Right cardiac atrium (tissue), 5 donors: ENCODE results near the gene HSD17B11. TPM values are rescaled to one million over a fixed set of nuclear protein-coding genes. Genes with fewer than 3 reads are reported as not detected.
"Not testable (repeated sequence)": the region's sequence is repeated elsewhere in the genome, so short reads cannot be mapped to it uniquely, and the experiment has no call there.

Source experiments
- ATAC-seq, 2 donors: fragments of 200-7000 bp; cut with Tn5 transposase; one replicate each; pipeline versions ENCODE4 v1.8.0 to v1.9.1; 2020; ENCODE audit warnings: moderate library complexity in 2 of 2, mild to moderate bottlenecking in 1 of 2
- DNase-seq, 3 donors: peaks; one replicate each; pipeline ENCODE4 v3.0.0-alpha.2; 2020
- H3K27ac ChIP-seq: one replicate; pipeline ENCODE4 v1.5.1; 2013; ENCODE audit warnings: mild to moderate bottlenecking, low read length, control low read depth, moderate library complexity
- H3K27me3 ChIP-seq: one replicate; pipeline ENCODE4 v1.6.1; 2013; ENCODE audit not compliant: control insufficient read depth, insufficient read depth
- H3K4me1 ChIP-seq: one replicate; pipeline ENCODE4 v1.6.1; 2013; ENCODE audit warnings: low read length; ENCODE audit not compliant: control insufficient read depth, insufficient read depth
- H3K4me3 ChIP-seq: one replicate; pipeline ENCODE4 v1.5.1; 2013; ENCODE audit warnings: low read length, control low read depth
- H3K9me3 ChIP-seq: one replicate; pipeline ENCODE4 v1.6.1; 2013; ENCODE audit warnings: low read length; ENCODE audit not compliant: control insufficient read depth
- WGBS: extraction: QIAGEN DNeasy Blood & Tissue Kit; methylation state at CpG from one replicate; pipeline ENCODE4 v1.1.7; 2013; 5-methylcytosine and 5-hydroxymethylcytosine counted together
- intact Hi-C, 4 donors: fragments of 100-400 bp; cut with DNase I; formaldehyde crosslinking; loops; one replicate each; pipeline versions ENCODE4 v1.11.0 to v1.14.0; 2022 to 2023
- polyA plus RNA-seq: library from polyadenylated mRNA; stranded (reverse); fragments of 200-250 nt; gene quantifications from one replicate; pipeline ENCODE4 v1.2.3, GENCODE V29; 2013
- total RNA-seq, 4 donors: library from RNA; stranded (reverse); fragmentation: NEBNext Ultra II Directional; extraction: Animal tissue kit (Norgen Biotek cat#: 25700); gene quantifications; one replicate each; pipeline ENCODE4 v1.2.1, GENCODE V29; 2021
- donor health status: healthy with polysubstance abuse.
- donor health status: DM: no; HTN: yes; CAD: no.
- donor health status: DM: no; HTN: no; CAD: no.
- donor health status: DM: no; HTN: yes; CAD: no; lungs with severe emphysema.
- donor health status: DM: yes; HTN: yes; CAD: no.

HSD17B11 gene
- total and polyA plus RNA-seq, 5 donors: 16.4 to 30.0 (median 19.2) TPM

GRCh38 chr4:87384466-87385132 is 6.4 kb downstream of the HSD17B11 start:
- WGBS: 91% methylated on average over 9 of the region's 9 CpGs
- not testable (repeated sequence) for H3K27me3 ChIP-seq, H3K4me1 ChIP-seq, ATAC-seq, H3K4me3 ChIP-seq, H3K9me3 ChIP-seq, H3K27ac ChIP-seq, DNase-seq
- intact Hi-C loops: loop anchor here in 1 of 4 donors (5.0 kb wide), 1 partner anchor 83 kb away; no protein-coding TSS in a partner anchor

- ATAC-seq (no peak), DNase-seq (no peak)
- Histone ChIP-seq H3K4me1 (no peaks in the 10 kb centered on the region), H3K9me3 (no peaks in the 10 kb centered on the region), H3K27ac (no peak overlapping the region), H3K27me3 (no peaks in the 10 kb centered on the region), H3K4me3 (no peak overlapping the region)
- 83% methylated on average over 3 of the region's 3 CpGs for WGBS
- intact Hi-C loops: loop anchor here in 1 of 4 donors (5.0 kb wide), 1 partner anchor 84 kb away; no protein-coding TSS in a partner anchor
Observed at GRCh38 chr4:87382931-87383330, 8.1 kb downstream of the HSD17B11 start.

GRCh38 chr4:87382116-87382515 is 8.9 kb downstream of the HSD17B11 start:
- H3K4me3 ChIP-seq: no peak overlapping the region
- H3K4me1 ChIP-seq: no peaks in the 10 kb centered on the region
- H3K27ac ChIP-seq: no peak overlapping the region
- DNase-seq: no peak
- H3K9me3 ChIP-seq: no peaks in the 10 kb centered on the region
- no peaks in the 10 kb centered on the region for H3K27me3 ChIP-seq
- intact Hi-C loops: loop anchor here in 1 of 4 donors (5.0 kb wide), 1 partner anchor 85 kb away; no protein-coding TSS in a partner anchor
- 74% methylated on average over 2 of the region's 2 CpGs for WGBS
- ATAC-seq: no peak

DNA sequence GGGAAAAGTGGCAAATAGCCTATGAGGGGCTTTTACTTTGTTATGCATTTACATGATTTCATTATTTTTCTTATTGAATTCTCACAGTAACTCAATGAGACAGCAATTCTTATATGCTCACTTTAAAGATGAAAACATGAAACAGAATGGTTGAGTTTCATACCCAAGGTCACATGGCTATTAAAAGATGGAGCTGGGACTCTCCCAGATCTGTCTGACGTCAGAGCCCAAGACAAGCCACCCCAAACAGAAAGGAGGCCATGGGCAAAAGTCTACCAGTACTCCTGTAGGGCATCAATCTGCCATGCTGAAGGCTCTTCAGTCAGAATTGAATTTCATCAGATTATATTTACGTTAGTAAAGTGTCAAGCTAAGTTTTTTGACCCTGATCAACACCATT is 13.2 kb downstream of the HSD17B11 start:
- intact Hi-C loops: loop anchor here (5.0 to 10.0 kb wide), 4 partner anchors 87 to 467 kb away; no protein-coding TSS in a partner anchor
- H3K4me1 ChIP-seq: no peaks in the 10 kb centered on the region
- H3K27me3 ChIP-seq: no peaks in the 10 kb centered on the region
- H3K27ac ChIP-seq: no peak overlapping the region
- no peak overlapping the region for H3K4me3 ChIP-seq
- 72% methylated on average over 2 of the region's 2 CpGs for WGBS
- no peak for DNase-seq
- ATAC-seq: no peak
- no peaks in the 10 kb centered on the region for H3K9me3 ChIP-seq

- ATAC-seq (peak; percentile 78 to 84), DNase-seq (peak in 2 of 3 donors; percentile 30 to 72)
- Histone ChIP-seq H3K4me3 (no peak overlapping the region), H3K9me3 (no peaks in the 10 kb centered on the region), H3K27me3 (no peaks in the 10 kb centered on the region), H3K4me1 (no peaks in the 10 kb centered on the region), H3K27ac (no peak overlapping the region)
- intact Hi-C loops: loop anchor here (5.0 to 10.0 kb wide), 4 partner anchors 89 to 469 kb away; no protein-coding TSS in a partner anchor
- 52% methylated on average over 4 of the region's 4 CpGs for WGBS
Observed at GRCh38 chr4:87375719-87376291, 15.2 kb downstream of the HSD17B11 start.

GRCh38 chr4:87370068-87370467 is 20.9 kb downstream of the HSD17B11 start:
- Histone ChIP-seq H3K9me3 (no peaks in the 10 kb centered on the region), H3K4me3 (no peak overlapping the region), H3K4me1 (no peaks in the 10 kb centered on the region), H3K27me3 (no peaks in the 10 kb centered on the region), H3K27ac (no peak overlapping the region)
- ATAC-seq: no peak
- intact Hi-C loops: loop anchor here (5.0 to 10.0 kb wide), 3 partner anchors 95 to 475 kb away; no protein-coding TSS in a partner anchor
- 66% methylated on average over 2 of the region's 2 CpGs for WGBS
- no peak for DNase-seq

DNA sequence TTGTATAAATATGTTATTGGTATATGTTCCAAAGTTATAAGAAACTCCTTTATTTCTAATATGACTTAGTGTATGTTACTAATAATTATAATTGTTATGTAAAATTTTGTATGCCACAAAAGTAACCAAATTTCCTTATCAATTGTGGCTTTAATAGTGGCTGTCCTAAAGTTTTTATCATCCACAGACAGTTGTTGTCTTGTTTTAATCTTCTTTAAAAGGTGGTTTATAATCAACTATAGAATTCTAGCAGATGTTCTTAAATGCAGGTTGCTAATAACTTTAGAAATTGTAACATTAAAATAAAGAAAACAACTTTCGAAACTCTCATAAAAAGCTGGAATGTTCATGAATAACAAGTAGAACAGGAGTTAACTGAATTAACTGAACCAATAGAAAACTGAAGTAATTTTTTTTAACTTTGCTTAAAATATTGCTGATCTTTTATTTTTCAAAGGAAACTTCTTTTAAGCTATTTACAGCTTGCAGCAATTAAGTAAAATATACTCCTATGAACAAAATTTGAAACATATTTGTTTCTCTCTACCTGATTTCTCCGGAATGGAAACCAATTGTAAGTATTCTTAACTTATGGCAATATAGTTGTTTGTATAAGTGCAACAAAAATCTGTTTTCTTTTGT is 24.3 kb downstream of the HSD17B11 start:
- 71% methylated on average over 2 of the region's 2 CpGs for WGBS

DNA sequence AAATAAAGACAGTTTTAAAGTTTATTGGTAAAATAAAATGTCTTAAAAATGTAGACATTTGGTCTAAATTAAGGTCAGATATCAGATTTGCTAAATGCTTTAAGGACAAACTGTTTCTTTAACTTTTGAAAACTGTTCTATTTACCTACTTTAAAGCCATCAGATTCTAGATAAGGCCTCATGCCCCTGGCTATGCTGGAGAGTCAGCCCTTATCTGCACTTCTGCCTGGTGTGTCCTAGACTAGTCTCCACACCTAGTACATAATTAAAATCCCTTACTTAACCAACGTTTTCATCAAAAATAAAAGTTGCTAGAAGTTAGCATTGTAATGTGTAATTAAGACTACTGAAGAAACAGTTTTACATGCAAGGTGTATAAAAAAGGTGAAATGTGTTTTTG is 25.6 kb downstream of the HSD17B11 start:
- WGBS: 55% methylated on average over 1 of the region's 1 CpG
- no peaks in the 10 kb centered on the region for H3K9me3 ChIP-seq
- no peak overlapping the region for H3K4me3 ChIP-seq
- ATAC-seq: no peak
- no peaks in the 10 kb centered on the region for H3K27me3 ChIP-seq
- H3K4me1 ChIP-seq: no peaks in the 10 kb centered on the region
- intact Hi-C loops: no loop called here
- DNase-seq: no peak
- no peak overlapping the region for H3K27ac ChIP-seq

More for the DNA sequence above, 24.3 kb downstream of the HSD17B11 start:
- no peak overlapping the region for H3K27ac ChIP-seq
- no peak for ATAC-seq
- no peaks in the 10 kb centered on the region for H3K9me3 ChIP-seq
- intact Hi-C loops: no loop called here
- DNase-seq: no peak
- no peaks in the 10 kb centered on the region for H3K4me1 ChIP-seq
- no peak overlapping the region for H3K4me3 ChIP-seq
- no peaks in the 10 kb centered on the region for H3K27me3 ChIP-seq

DNA sequence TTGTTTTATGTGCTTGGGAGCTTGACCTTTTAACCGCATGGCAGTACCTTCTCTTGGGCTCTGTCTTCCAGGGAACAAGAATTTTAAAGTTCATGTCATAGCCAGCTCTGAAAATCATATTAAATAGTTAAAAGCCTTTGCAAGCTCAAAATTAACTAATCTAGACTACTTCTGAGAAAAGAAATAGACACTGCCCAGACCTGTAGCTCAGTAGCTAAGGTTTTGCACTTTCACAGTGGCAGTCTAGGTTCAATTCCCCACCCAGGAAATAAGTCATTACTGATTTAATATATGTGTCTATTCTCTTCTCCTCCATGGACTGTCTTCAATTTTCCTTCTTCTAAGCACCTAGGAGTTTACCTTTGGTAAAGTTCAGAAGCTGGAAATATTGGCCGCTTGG is 27.4 kb downstream of the HSD17B11 start:
- no peaks in the 10 kb centered on the region for H3K4me1 ChIP-seq
- intact Hi-C loops: no loop called here
- H3K4me3 ChIP-seq: no peak overlapping the region
- no peaks in the 10 kb centered on the region for H3K9me3 ChIP-seq
- no peak overlapping the region for H3K27ac ChIP-seq
- WGBS: 99% methylated on average over 2 of the region's 2 CpGs
- DNase-seq (no peak), ATAC-seq (no peak)
- H3K27me3 ChIP-seq: no peaks in the 10 kb centered on the region

DNA sequence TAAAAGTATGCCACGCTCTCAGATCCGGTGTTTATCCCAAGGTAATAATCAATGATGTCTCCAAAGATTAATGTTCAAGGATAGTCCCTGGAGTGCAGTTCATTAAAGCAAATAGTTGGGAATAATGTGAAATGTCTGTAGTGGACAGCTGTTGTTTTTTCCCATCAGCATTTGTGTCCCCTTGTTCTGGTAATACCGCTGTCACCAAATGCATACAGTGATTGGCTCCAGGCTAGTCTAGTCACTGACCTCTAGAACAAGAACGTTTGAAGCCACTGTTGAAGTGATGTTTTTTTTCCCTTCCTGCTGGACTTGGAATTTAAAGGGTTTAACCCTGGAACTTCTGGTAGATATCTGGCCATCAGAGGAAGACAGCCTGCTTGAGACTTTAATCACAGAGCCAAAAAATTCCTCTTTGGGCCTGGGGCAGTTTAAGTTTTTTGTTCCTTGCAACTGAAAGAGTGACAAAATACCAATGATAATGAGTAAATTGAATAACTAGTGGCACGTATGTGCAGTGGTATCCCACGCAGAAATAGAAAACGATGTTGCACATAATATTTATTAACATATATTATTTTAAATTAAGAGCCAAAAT is 30.6 kb downstream of the HSD17B11 start:
- Histone ChIP-seq H3K27me3 (no peaks in the 10 kb centered on the region), H3K4me3 (no peak overlapping the region), H3K4me1 (no peaks in the 10 kb centered on the region), H3K9me3 (no peaks in the 10 kb centered on the region), H3K27ac (no peak overlapping the region)
- ATAC-seq: no peak
- no peak for DNase-seq
- 80% methylated on average over 7 of the region's 7 CpGs for WGBS
- intact Hi-C loops: no loop called here

DNA sequence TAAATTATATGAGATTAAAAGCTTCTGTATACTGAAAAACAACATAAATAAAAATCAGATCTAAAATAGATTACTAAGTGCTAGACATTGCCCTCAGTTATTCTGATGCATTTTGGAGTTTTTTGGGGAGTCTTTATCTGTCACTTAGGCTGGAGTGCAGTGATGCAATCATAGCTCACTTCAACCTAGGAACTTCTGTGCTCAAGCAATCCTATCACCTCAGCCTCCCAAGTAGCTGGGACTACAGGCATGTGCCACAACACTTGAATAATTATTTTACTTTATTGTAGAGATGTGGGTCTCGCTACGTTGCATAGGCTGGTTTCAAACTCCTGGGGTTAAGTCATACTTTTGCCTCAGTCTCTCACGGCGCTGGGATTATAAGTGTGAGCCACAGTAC is 31.7 kb downstream of the HSD17B11 start:
- 97% methylated on average over 4 of the region's 4 CpGs for WGBS
- H3K4me1 ChIP-seq: no peaks in the 10 kb centered on the region
- H3K27ac ChIP-seq: no peak overlapping the region
- H3K27me3 ChIP-seq: no peaks in the 10 kb centered on the region
- intact Hi-C loops: no loop called here
- no peak for DNase-seq
- H3K9me3 ChIP-seq: no peaks in the 10 kb centered on the region
- ATAC-seq: no peak
- no peak overlapping the region for H3K4me3 ChIP-seq
